ENCODE results near the gene ZBTB37.
"Not testable (repeated sequence)": the region's sequence is repeated elsewhere in the genome, so short reads cannot be mapped to it uniquely, and the experiment has no call there.

ZBTB37 gene

GRCh38 chr1:173900992-173901391 lies 32.8 kb downstream of the ZBTB37 start:
- no peak for DNase-seq (ENCODE audit: low read depth in 2 of 2, low spot score in 1 of 2)

- DNase-seq (ENCODE audit: low read depth in 2 of 2, low spot score in 1 of 2): no peak
Measured at GRCh38 chr1:173903827-173904531, 35.8 kb downstream of the ZBTB37 start.

GRCh38 chr1:173913111-173913510 lies 44.9 kb downstream of the ZBTB37 start:
- DNase-seq (ENCODE audit: low read depth in 2 of 2, low spot score in 1 of 2): no peak

- no peak for DNase-seq (ENCODE audit: low read depth in 2 of 2, low spot score in 1 of 2)
Measured at GRCh38 chr1:173914366-173914871, 46.2 kb downstream of the ZBTB37 start.

DNA sequence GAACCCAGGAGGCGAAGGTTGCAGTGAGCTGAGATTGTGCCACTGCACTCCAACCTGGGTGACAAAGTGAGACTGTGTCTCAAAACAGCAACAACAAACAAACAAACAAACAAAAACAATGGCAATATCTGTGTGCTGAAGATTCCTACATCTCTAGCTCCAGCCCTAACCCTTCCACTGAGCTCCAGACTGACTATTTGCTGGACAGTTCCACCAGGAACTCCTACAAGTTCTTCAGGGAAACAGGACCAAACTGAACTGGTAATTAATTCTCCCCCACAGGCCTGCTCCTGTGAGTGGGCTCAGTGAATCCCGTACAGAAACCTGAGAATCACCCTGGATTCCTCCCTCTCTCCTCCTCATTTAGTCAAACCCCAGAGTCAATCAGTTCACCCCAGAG lies 47.4 kb downstream of the ZBTB37 start:
- DNase-seq (ENCODE audit: low read depth in 2 of 2, low spot score in 1 of 2): no peak

DNA sequence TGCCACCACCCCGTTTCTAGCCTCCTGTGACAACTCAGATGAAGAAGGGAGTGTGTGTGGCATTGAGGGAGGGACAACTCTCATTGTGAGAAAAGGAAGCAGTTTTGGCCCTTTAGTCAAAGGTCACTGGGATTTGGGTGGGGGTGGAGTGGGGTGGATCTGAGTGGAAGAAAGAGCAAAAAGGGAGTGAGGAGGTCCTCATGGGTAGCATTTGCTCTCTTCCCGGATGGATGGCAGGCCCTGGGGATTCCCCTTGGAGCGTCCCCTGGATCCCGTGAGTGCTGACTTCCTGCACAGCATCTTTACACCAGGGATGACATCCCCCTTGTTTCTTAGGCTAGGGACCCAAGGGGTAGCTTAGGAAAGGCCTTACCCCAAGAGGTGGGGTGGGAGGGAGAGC lies 48.5 kb downstream of the ZBTB37 start:
- DNase-seq (ENCODE audit: low read depth in 2 of 2, low spot score in 1 of 2): no peak

DNA sequence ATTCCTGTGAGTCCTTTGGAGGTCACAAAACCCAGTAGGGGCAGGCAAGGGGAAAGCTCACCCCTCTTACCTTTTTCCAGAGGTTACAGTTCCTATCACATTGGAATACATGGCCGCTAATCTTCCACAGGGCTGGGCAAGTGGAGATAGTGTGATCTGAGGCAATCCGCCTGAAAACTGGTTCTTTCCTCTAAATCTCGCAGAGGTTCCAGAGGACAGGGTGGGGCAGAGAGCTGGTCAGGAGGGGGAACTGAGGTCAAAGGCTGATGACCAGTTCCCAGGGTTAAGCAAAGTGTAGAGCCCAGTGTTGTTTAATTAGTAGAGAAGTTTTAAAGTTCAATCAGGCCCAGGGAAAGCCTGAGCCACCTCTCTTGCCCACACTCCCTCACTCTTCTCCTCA lies 49.0 kb downstream of the ZBTB37 start, which contains the start of gene SERPINC1:
Gene SERPINC1 (minus strand): TSS at position 179 of the 400 bp plus-strand sequence. CDS start 68 bp downstream, at position 111.
- DNase-seq (ENCODE audit: low read depth in 2 of 2, low spot score in 1 of 2): no peak

- no peak for DNase-seq (ENCODE audit: low read depth in 2 of 2, low spot score in 1 of 2)
Measured at GRCh38 chr1:173917635-173918493, 49.7 kb downstream of the ZBTB37 start.

GRCh38 chr1:173920861-173921260 lies 52.7 kb downstream of the ZBTB37 start:
- no peak for DNase-seq (ENCODE audit: low read depth in 2 of 2, low spot score in 1 of 2)

- DNase-seq (ENCODE audit: low read depth in 2 of 2, low spot score in 1 of 2): no peak
Measured at GRCh38 chr1:173925306-173926242, 57.4 kb downstream of the ZBTB37 start.

- not testable (repeated sequence) for DNase-seq (ENCODE audit: low read depth in 2 of 2, low spot score in 1 of 2)
Measured at GRCh38 chr1:173930541-173930940, 62.4 kb downstream of the ZBTB37 start.

DNA sequence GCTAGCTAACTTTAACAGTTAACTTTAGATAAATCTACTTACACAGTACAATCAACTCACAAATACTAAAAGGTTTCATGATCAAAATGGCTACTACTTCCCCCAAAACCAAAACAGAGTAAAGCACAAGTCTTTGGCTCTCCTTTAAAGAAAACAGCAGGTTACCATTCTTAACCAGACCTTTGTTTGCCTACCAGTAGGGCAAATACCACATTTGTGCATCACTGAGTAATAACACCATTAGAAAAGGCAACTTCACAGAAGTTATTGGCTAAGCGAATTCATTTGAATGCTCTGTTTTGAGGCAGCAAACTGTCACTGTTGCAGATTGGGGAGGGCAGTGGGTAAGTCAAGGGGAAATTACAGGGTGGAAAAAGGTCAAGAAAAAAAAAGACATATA lies 66.3 kb downstream of the ZBTB37 start:
- DNase-seq (ENCODE audit: low read depth in 2 of 2, low spot score in 1 of 2): no peak

DNA sequence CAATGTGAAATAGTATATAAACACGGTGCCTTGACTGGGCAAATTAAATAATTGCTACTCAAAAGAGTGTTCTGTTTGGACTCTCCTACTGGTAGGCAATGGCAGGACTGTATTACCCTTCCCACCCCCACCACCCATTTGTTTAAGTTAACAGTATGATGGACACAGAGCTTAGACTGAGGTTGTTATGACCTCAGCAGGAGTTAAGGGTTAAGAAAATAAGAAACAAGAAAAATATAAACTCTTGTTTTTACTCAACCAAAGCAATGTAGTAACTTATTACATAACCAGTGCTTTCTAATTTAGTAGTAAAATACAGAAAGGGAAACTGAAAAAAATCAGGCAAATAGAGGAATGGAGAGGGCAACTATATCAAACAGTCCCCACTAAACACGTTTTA lies 68.9 kb downstream of the ZBTB37 start:
- DNase-seq (ENCODE audit: low read depth in 2 of 2, low spot score in 1 of 2): no peak

- no peak for DNase-seq (ENCODE audit: low read depth in 2 of 2, low spot score in 1 of 2)
Measured at GRCh38 chr1:173946380-173946921, 78.3 kb downstream of the ZBTB37 start.

DNA sequence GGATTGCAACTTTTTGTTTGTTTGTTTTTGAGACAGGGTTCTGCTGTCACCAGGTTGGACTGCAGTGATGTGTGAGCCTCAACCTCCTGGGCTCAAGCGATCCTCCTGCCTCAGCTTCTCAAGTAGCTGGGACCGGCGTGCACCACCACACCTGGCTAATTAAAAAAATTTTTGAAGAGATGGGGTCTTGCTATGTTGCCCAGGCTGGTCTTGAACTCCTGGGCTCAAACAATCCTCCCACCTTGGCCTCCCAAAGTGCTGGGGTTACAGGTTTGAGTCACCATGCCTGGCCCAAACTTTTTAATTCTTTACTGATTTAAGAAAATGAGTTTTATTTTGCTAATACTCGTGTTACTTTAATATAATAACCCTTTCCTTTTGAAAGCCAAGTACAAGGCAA lies 80.4 kb downstream of the ZBTB37 start:
- DNase-seq (ENCODE audit: low read depth in 2 of 2, low spot score in 1 of 2): no peak

Data from stimulated activated CD8-positive, alpha-beta memory T cell treated with anti-CD3 and anti-CD28 coated beads, Interleukin-4, amount 100 ng/mL, for 4 hours (primary cell).